K562 (cell line): ENCODE results near the gene EBF4. TPM values are rescaled to one million over a fixed set of nuclear protein-coding genes. Genes with fewer than 3 reads are reported as not detected.
A peak's percentile ranks its signal among the peaks of the same experiment; 100 is the strongest.

ENCODE experiments used
- ATF1 ChIP-seq, 2 experiments: fragments of 450-650 bp in 1 of 2; IDR thresholded peaks; 2 replicates each; pipeline ENCODE4 v1.6.1; 2016; ENCODE audit warnings: missing compliant biosample characterization in 1 of 2, missing genetic modification characterization in 1 of 2
- BRF1 ChIP-seq: IDR thresholded peaks from 3 replicates; pipeline ENCODE4 v1.6.1; 2011; ENCODE audit warnings: borderline replicate concordance, mild to moderate bottlenecking; ENCODE audit not compliant: insufficient read length; ENCODE audit errors: extremely low read depth
- CTBP1 ChIP-seq: fragments of 450-650 bp; IDR thresholded peaks from 2 replicates; pipeline ENCODE4 v1.6.1; 2016; ENCODE audit warnings: borderline replicate concordance
- ETV5 ChIP-seq: sonication (generic); formaldehyde crosslinking; IDR thresholded peaks from 2 replicates; pipeline ENCODE4 v1.4.0; 2020; ENCODE audit warnings: low read depth, mild to moderate bottlenecking, missing genetic modification reagents
- EZH2 ChIP-seq: IDR thresholded peaks from 2 replicates; pipeline ENCODE4 v1.6.1; 2012; ENCODE audit warnings: low read depth, mild to moderate bottlenecking, inconsistent platforms, low read length, borderline replicate concordance
- FOXJ2 ChIP-seq: fragments of 200-800 bp; sonication (Bioruptor generic); IDR thresholded peaks from 2 replicates; pipeline ENCODE4 v1.6.1; 2016; ENCODE audit warnings: missing genetic modification characterization, missing compliant biosample characterization
- FOXJ3 ChIP-seq: sonication (generic); formaldehyde crosslinking; IDR thresholded peaks from 2 replicates; pipeline ENCODE4 v1.4.0; 2020; ENCODE audit warnings: mild to moderate bottlenecking, missing genetic modification reagents
- HDAC2 ChIP-seq: fragments of 450-650 bp; IDR thresholded peaks from 2 replicates; pipeline ENCODE4 v1.6.1; 2016; ENCODE audit warnings: mild to moderate bottlenecking
- L3MBTL2 ChIP-seq: fragments of 450-650 bp; IDR thresholded peaks from 2 replicates; pipeline ENCODE4 v1.6.1; 2016; ENCODE audit warnings: mild to moderate bottlenecking, moderate library complexity
- PHTF2 ChIP-seq: fragments of 250-450 bp; sonication (Bioruptor Pico); IDR thresholded peaks from 2 replicates; pipeline ENCODE4 v1.5.0; 2021; ENCODE audit warnings: mild to moderate bottlenecking
- THRAP3 ChIP-seq: fragments of 450-650 bp; IDR thresholded peaks from 2 replicates; pipeline ENCODE4 v1.6.1; 2016; ENCODE audit warnings: mild to moderate bottlenecking, inconsistent platforms, borderline replicate concordance
- ZBTB1 ChIP-seq: sonication (generic); formaldehyde crosslinking; IDR thresholded peaks from 2 replicates; pipeline ENCODE4 v1.8.1; 2023; ENCODE audit warnings: missing genetic modification reagents, low read depth, mild to moderate bottlenecking, borderline replicate concordance
- ZNF217 ChIP-seq: sonication (generic); formaldehyde crosslinking; IDR thresholded peaks from 2 replicates; pipeline ENCODE4 v1.8.0; 2022; ENCODE audit warnings: mild to moderate bottlenecking, missing genetic modification reagents
- polyA plus RNA-seq, 8 experiments: library from polyadenylated mRNA; depleted of rRNA in 4 of 8; stranded (reverse) in 5 of 8; unstranded in 3 of 8; fragments of >200 nt; fragmentation: Nextera tagmentation in 2 of 8; fragmentation: Illumina TruSeq in 1 of 8; extraction: Ambion mirVana in 2 of 8; extraction: Trizol in 1 of 8; gene quantifications; 2 replicates each; pipeline versions ENCODE4 v1.2.1 to v1.2.3, GENCODE V29; 2011 to 2014; ENCODE audit warnings: inconsistent platforms in 1 of 8, missing spikeins in 1 of 8
- total RNA-seq, 7 experiments: library from RNA; depleted of rRNA in 6 of 7; stranded (reverse); fragments of >200 nt in 6 of 7; fragmentation: Illumina TruSeq in 2 of 7; extraction: Trizol in 2 of 7; gene quantifications; 2 replicates each; pipeline versions ENCODE4 v1.2.1 to v1.2.3, GENCODE V29; 2011 to 2021; ENCODE audit warnings: low replicate concordance in 1 of 7
- TF ChIP-seq, protein P1 (sequence below): fragments of 450-650 bp; IDR thresholded peaks from 2 replicates; pipeline ENCODE4 v1.6.1; 2017; ENCODE audit warnings: antibody characterized with exemption, mild to moderate bottlenecking
- TF ChIP-seq, protein P2 (sequence below): fragments of 450-650 bp; IDR thresholded peaks from 2 replicates; pipeline ENCODE4 v1.6.1; 2016; ENCODE audit warnings: low read depth

EBF4 gene
- total and polyA plus RNA-seq, 9 of the 15 experiments (the other 6 are each of a cell fraction or from before 2014, with no cell fraction given), result 0.09 TPM; not detected in 8

DNA sequence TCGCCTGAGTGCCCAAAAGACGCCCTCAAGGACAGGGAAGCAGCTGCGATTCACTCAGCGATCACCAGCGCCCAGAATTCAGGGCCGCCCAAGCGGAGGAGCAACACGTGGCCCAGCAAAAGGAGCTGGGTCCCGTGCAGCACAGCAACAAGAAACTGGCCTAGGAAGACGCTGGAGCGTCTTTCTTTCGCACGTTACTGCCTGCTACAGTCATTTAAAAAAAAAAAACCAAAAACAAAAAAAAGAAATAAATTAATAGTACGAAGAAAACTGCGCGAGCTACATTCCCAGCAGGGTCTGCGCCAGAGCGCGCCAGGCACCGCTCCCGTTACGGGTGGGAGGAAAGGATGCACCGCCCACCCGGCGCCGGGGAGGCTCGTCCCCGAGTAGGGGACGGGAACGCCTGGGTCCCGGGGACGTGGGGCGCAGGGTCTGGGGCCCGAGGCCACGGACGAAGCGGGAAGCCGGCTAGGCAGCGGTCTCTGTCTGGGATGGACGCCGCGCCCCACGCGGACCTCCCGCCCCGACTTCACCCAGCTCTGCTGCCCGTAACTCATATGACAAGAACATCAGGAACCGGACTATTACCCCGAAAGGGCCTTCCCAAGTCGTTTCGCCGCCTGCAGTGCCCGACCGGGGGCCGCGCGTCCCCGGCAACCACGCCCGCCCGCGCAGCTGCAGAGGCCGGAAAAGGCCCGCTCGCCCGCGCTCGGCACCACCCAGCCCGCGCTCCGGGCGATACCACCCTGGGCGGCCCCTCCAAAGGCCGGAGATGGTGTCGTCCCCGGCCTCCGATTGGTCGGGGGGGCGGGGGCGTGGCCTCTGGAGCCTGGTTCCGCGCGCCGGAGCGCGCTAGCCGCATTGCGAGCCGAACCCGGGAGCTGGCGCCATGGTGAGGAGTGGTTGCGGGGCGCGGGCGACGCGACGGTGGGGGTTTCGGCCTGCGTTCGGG lies 40.5 kb upstream of the EBF4 start, which contains the start of gene NOP56 (continued):
- TF ChIP-seq, protein P1, sequence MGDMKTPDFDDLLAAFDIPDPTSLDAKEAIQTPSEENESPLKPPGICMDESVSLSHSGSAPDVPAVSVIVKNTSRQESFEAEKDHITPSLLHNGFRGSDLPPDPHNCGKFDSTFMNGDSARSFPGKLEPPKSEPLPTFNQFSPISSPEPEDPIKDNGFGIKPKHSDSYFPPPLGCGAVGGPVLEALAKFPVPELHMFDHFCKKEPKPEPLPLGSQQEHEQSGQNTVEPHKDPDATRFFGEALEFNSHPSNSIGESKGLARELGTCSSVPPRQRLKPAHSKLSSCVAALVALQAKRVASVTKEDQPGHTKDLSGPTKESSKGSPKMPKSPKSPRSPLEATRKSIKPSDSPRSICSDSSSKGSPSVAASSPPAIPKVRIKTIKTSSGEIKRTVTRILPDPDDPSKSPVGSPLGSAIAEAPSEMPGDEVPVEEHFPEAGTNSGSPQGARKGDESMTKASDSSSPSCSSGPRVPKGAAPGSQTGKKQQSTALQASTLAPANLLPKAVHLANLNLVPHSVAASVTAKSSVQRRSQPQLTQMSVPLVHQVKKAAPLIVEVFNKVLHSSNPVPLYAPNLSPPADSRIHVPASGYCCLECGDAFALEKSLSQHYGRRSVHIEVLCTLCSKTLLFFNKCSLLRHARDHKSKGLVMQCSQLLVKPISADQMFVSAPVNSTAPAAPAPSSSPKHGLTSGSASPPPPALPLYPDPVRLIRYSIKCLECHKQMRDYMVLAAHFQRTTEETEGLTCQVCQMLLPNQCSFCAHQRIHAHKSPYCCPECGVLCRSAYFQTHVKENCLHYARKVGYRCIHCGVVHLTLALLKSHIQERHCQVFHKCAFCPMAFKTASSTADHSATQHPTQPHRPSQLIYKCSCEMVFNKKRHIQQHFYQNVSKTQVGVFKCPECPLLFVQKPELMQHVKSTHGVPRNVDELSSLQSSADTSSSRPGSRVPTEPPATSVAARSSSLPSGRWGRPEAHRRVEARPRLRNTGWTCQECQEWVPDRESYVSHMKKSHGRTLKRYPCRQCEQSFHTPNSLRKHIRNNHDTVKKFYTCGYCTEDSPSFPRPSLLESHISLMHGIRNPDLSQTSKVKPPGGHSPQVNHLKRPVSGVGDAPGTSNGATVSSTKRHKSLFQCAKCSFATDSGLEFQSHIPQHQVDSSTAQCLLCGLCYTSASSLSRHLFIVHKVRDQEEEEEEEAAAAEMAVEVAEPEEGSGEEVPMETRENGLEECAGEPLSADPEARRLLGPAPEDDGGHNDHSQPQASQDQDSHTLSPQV, result no peak
- TF ChIP-seq HDAC2 (0 out of 2 replicates have a peak, but pooled peaks have one; percentile 62), EZH2 (no peak), ETV5 (peak; percentile 85; the same call in 1 of the 2 replicates), L3MBTL2 (peak; percentile 77), ATF1 (CRISPR knock-in tag; IDR thresholded peaks at IDR 0.05) (no peak), ATF1 (tag; IDR thresholded peaks at IDR 0.05) (no peak), FOXJ3 (no peak), PHTF2 (CRISPR knock-in tag) (no peak), FOXJ2 (tag) (no peak), BRF1 (no peak), ZBTB1 (CRISPR knock-in tag) (peak; percentile 36; the same call in 1 of the 2 replicates), ZNF217 (CRISPR knock-in tag) (no peak), CTBP1 (peak; percentile 73; the same call in 1 of the 2 replicates), THRAP3 (no peak)
- TF ChIP-seq, protein P2, sequence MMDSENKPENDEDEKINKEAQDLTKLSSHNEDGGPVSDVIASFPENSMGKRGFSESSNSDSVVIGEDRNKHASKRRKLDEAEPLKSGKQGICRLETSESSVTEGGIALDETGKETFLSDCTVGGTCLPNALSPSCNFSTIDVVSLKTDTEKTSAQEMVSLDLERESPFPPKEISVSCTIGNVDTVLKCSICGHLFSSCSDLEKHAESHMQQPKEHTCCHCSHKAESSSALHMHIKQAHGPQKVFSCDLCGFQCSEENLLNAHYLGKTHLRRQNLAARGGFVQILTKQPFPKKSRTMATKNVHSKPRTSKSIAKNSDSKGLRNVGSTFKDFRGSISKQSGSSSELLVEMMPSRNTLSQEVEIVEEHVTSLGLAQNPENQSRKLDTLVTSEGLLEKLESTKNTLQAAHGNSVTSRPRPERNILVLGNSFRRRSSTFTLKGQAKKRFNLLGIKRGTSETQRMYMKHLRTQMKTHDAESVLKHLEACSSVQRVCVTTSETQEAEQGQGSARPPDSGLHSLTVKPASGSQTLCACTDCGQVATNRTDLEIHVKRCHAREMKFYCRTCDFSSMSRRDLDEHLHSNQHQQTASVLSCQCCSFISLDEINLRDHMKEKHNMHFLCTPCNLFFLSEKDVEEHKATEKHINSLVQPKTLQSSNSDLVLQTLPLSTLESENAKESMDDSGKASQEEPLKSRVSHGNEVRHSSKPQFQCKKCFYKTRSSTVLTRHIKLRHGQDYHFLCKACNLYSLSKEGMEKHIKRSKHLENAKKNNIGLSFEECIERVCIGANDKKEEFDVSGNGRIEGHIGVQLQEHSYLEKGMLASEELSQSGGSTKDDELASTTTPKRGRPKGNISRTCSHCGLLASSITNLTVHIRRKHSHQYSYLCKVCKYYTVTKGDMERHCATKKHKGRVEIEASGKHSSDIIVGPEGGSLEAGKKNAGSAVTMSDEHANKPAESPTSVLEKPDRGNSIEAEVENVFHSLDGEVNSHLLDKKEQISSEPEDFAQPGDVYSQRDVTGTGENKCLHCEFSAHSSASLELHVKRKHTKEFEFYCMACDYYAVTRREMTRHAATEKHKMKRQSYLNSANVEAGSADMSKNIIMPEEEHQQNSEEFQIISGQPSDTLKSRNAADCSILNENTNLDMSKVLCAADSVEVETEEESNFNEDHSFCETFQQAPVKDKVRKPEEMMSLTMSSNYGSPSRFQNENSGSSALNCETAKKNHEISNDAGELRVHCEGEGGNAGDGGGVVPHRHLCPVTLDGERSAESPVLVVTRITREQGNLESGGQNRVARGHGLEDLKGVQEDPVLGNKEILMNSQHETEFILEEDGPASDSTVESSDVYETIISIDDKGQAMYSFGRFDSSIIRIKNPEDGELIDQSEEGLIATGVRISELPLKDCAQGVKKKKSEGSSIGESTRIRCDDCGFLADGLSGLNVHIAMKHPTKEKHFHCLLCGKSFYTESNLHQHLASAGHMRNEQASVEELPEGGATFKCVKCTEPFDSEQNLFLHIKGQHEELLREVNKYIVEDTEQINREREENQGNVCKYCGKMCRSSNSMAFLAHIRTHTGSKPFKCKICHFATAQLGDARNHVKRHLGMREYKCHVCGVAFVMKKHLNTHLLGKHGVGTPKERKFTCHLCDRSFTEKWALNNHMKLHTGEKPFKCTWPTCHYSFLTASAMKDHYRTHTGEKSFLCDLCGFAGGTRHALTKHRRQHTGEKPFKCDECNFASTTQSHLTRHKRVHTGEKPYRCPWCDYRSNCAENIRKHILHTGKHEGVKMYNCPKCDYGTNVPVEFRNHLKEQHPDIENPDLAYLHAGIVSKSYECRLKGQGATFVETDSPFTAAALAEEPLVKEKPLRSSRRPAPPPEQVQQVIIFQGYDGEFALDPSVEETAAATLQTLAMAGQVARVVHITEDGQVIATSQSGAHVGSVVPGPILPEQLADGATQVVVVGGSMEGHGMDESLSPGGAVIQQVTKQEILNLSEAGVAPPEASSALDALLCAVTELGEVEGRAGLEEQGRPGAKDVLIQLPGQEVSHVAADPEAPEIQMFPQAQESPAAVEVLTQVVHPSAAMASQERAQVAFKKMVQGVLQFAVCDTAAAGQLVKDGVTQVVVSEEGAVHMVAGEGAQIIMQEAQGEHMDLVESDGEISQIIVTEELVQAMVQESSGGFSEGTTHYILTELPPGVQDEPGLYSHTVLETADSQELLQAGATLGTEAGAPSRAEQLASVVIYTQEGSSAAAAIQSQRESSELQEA, result no peak
